Dendritic cell treated with granulocyte-macrophage colony-stimulating factor and Interleukin-4, amounts not matched to agents 40 ng/mL and 50 ng/mL, for 4 days (primary cell): ENCODE results near the gene ATRIP.

Experiments
- H3K27ac Mint-ChIP-seq: one replicate; pipeline ENCODE4 v1.8.0; 2022; ENCODE audit warnings: mild to moderate bottlenecking, mixed read lengths
- H3K27me3 Mint-ChIP-seq: one replicate; pipeline ENCODE4 v1.8.0; 2022; ENCODE audit warnings: mild to moderate bottlenecking, mixed read lengths
- H3K36me3 Mint-ChIP-seq: one replicate; pipeline ENCODE4 v1.8.0; 2022; ENCODE audit warnings: low read depth, mixed read lengths
- H3K4me1 Mint-ChIP-seq: one replicate; pipeline ENCODE4 v1.8.0; 2022; ENCODE audit warnings: low read depth, mixed read lengths
- H3K4me3 Mint-ChIP-seq: one replicate; pipeline ENCODE4 v1.8.0; 2022; ENCODE audit warnings: mild to moderate bottlenecking, moderate library complexity, mixed read lengths
- H3K9me3 Mint-ChIP-seq: one replicate; pipeline ENCODE4 v1.8.0; 2022; ENCODE audit warnings: mixed read lengths
- intact Hi-C: fragments of 100-400 bp; cut with micrococcal nuclease; formaldehyde crosslinking; loops from one replicate; pipeline ENCODE4 v1.15.0; 2022

Gene ATRIP

DNA sequence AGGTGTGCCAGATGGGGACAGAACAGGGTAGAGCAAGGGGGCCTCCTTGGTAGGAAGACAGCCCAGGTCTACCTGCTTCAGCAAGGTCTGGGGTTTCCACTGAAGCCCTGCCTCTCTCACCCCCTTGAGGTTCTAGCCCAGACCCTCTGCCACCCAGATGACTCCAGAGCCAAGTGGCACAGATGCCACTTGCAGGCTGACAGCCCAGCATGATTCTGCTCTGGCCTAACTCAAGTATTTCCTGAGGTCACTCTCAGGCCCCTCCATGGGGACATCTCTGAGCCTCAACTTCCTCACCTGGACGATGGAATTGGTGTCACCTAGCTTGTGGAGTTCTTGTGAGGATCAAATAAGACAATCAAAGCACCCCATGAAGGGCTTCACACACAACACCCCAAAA is 40.6 kb upstream of the ATRIP start:
- Mint-ChIP-seq H3K27ac (no peak overlapping the region), H3K9me3 (no peaks in the 10 kb centered on the region), H3K27me3 (no peaks in the 10 kb centered on the region), H3K36me3 (no peaks in the 10 kb centered on the region), H3K4me3 (no peak overlapping the region), H3K4me1 (no peaks in the 10 kb centered on the region)
- intact Hi-C loops = no loop called here

- H3K27me3 Mint-ChIP-seq = no peaks in the 10 kb centered on the region
- H3K4me3 Mint-ChIP-seq = no peak overlapping the region
- H3K4me1 Mint-ChIP-seq = no peaks in the 10 kb centered on the region
- intact Hi-C loops = no loop called here
- no peaks in the 10 kb centered on the region for H3K9me3 Mint-ChIP-seq
- no peaks in the 10 kb centered on the region for H3K36me3 Mint-ChIP-seq
- no peak overlapping the region for H3K27ac Mint-ChIP-seq
Measured at GRCh38 chr3:48406443-48407431, 39.8 kb upstream of the ATRIP start.

- intact Hi-C loops = no loop called here
- Mint-ChIP-seq H3K36me3 (no peaks in the 10 kb centered on the region), H3K4me3 (no peak overlapping the region), H3K27ac (no peak overlapping the region), H3K27me3 (no peaks in the 10 kb centered on the region), H3K4me1 (no peaks in the 10 kb centered on the region), H3K9me3 (no peaks in the 10 kb centered on the region)
Measured at GRCh38 chr3:48407542-48408099, 38.9 kb upstream of the ATRIP start.

DNA sequence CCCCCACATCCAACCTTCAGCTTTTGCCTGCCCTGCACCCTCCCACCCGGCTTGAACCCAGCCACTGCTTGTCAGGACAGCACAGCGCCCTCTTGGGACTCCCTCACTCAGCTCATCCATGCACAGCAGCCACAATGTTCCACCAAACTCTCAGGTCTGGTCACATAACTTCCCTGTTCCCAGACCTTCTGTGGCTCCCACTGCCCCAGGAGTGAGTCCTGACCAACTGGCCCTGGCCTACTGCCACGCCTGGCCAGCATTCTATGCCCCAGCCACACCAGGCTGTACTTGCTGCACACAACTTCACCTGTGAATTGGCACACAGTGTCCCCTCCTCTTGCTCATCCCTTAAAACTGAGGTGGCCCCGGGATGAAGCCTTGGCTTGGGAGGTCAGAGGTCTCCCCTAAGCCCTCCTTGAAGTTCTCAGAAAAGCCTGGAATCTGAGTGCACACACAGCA is 37.7 kb upstream of the ATRIP start:
- H3K27me3 Mint-ChIP-seq = no peaks in the 10 kb centered on the region
- no peak overlapping the region for H3K4me3 Mint-ChIP-seq
- H3K4me1 Mint-ChIP-seq = no peaks in the 10 kb centered on the region
- H3K36me3 Mint-ChIP-seq = no peaks in the 10 kb centered on the region
- no peaks in the 10 kb centered on the region for H3K9me3 Mint-ChIP-seq
- intact Hi-C loops = no loop called here
- no peak overlapping the region for H3K27ac Mint-ChIP-seq

GRCh38 chr3:48409291-48410201 is 37.0 kb upstream of the ATRIP start:
- no peak overlapping the region for H3K27ac Mint-ChIP-seq

GRCh38 chr3:48410205-48411040 is 36.1 kb upstream of the ATRIP start:
- no peaks in the 10 kb centered on the region for H3K9me3 Mint-ChIP-seq
- no peaks in the 10 kb centered on the region for H3K4me1 Mint-ChIP-seq
- intact Hi-C loops = no loop called here
- no peaks in the 10 kb centered on the region for H3K27me3 Mint-ChIP-seq
- no peaks in the 10 kb centered on the region for H3K36me3 Mint-ChIP-seq
- H3K27ac Mint-ChIP-seq = no peak overlapping the region
- H3K4me3 Mint-ChIP-seq = no peak overlapping the region

More at GRCh38 chr3:48409291-48410201, 37.0 kb upstream of the ATRIP start:
- Mint-ChIP-seq H3K27me3 (no peaks in the 10 kb centered on the region), H3K36me3 (no peaks in the 10 kb centered on the region), H3K4me1 (no peaks in the 10 kb centered on the region), H3K9me3 (no peaks in the 10 kb centered on the region), H3K4me3 (no peak overlapping the region)
- intact Hi-C loops = no loop called here

- H3K4me1 Mint-ChIP-seq = no peaks in the 10 kb centered on the region
- H3K27me3 Mint-ChIP-seq = no peaks in the 10 kb centered on the region
- no peaks in the 10 kb centered on the region for H3K9me3 Mint-ChIP-seq
- H3K4me3 Mint-ChIP-seq = no peak overlapping the region
- H3K36me3 Mint-ChIP-seq = no peaks in the 10 kb centered on the region
- intact Hi-C loops = no loop called here
- H3K27ac Mint-ChIP-seq = no peak overlapping the region
Measured at GRCh38 chr3:48411041-48411588, 35.4 kb upstream of the ATRIP start.

DNA sequence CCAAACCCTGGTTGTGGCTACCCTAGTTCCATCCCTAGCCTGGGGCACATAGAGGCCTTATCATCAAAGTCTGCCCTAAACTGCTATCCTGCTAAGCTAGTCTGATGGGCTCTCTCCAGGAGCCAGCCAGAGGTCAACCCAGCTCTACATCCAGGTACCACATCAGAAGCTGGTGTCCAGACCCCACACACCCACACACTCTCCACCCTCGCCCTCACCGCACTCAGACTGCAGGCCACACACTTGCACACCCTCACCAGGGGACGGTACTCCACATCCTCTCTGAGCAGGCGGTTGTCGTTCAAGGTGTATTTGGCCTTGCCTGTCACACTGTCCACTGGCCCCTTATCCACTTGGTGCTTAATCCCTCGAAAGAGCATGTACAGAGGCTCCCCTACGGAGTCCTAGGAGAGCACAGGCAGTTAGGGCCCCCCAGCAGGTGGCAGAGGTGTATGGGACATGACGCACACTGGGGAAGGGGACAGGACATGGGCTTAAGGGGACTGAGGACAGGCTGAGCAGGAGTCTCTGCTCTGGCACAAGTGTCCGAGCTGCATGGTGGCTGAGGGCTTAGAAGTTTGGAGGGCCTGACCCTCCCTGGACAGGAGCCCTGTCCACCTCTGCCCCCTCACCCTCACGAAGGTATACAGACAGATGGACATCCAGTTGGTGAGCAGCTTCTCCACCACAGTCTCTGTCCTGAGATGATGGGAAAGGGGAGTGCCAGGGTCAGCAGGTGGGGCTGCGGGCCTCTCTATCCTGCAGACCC is 34.7 kb upstream of the ATRIP start:
- Mint-ChIP-seq H3K27ac (no peak overlapping the region), H3K4me3 (no peak overlapping the region), H3K4me1 (no peaks in the 10 kb centered on the region), H3K27me3 (no peaks in the 10 kb centered on the region), H3K9me3 (no peaks in the 10 kb centered on the region), H3K36me3 (no peaks in the 10 kb centered on the region)
- intact Hi-C loops = no loop called here

- H3K9me3 Mint-ChIP-seq = no peaks in the 10 kb centered on the region
- H3K4me3 Mint-ChIP-seq = no peak overlapping the region
- intact Hi-C loops = no loop called here
- no peaks in the 10 kb centered on the region for H3K4me1 Mint-ChIP-seq
- H3K27ac Mint-ChIP-seq = no peak overlapping the region
- no peaks in the 10 kb centered on the region for H3K36me3 Mint-ChIP-seq
- no peaks in the 10 kb centered on the region for H3K27me3 Mint-ChIP-seq
Measured at GRCh38 chr3:48412375-48413001, 34.0 kb upstream of the ATRIP start.

- Mint-ChIP-seq H3K27me3 (no peaks in the 10 kb centered on the region), H3K9me3 (no peaks in the 10 kb centered on the region), H3K4me3 (no peak overlapping the region), H3K27ac (no peak overlapping the region), H3K36me3 (no peaks in the 10 kb centered on the region), H3K4me1 (no peaks in the 10 kb centered on the region)
- intact Hi-C loops = no loop called here
Measured at GRCh38 chr3:48413086-48413485, 33.5 kb upstream of the ATRIP start.

DNA sequence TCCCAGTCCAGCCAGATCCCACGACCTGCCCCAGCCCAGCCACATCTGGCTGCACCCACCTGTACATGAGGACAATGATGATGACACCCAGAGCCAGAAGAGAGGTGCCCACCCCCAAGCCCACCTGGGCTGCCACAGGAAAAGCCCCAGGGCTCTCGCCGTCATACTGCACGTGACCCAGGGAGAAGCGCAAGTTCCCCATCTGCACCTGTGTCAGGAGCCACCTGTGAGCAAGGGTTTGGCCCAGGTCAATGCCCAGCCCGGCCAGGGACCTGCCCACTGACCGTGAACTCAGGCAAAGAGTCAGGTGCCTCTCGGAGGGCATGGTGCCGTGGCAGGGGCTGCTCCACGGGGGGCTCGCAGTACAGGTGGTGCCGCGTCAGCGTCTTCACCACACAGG is 32.9 kb upstream of the ATRIP start:
- H3K4me3 Mint-ChIP-seq = no peak overlapping the region
- H3K9me3 Mint-ChIP-seq = no peaks in the 10 kb centered on the region
- intact Hi-C loops = no loop called here

More for the DNA sequence above, 32.9 kb upstream of the ATRIP start:
- H3K27ac Mint-ChIP-seq = no peak overlapping the region
- no peaks in the 10 kb centered on the region for H3K4me1 Mint-ChIP-seq
- H3K36me3 Mint-ChIP-seq = no peaks in the 10 kb centered on the region
- no peaks in the 10 kb centered on the region for H3K27me3 Mint-ChIP-seq
